ENCODE measurements around the gene BTBD3. TPM values are rescaled to one million over a fixed set of nuclear protein-coding genes. Genes with fewer than 3 reads are reported as not detected.
A peak's percentile ranks its signal among the peaks of the same experiment; 100 is the strongest.

Gene BTBD3
- 10 to 100 TPM; 66.5 to 87.4 (median 77.0) TPM for polyA plus RNA-seq (ENCODE audit: insufficient read length in 4 of 4)

- DNase-seq (ENCODE audit: low read depth in 4 of 4, low spot score in 3 of 4), result no peak
These were observed at the start of gene BTBD3 for GRCh38 chr20:11917663-11918062. BTBD3 (plus strand) TSS chr20:11917893; CDS start chr20:11918276, 383 bp downstream.

GRCh38 chr20:11869641-11870040, 48.1 kb upstream of the BTBD3 start:
- no peak for DNase-seq (ENCODE audit: low read depth in 4 of 4, low spot score in 3 of 4)

- DNase-seq (ENCODE audit: low read depth in 4 of 4, low spot score in 3 of 4), result no peak
These were observed 47.3 kb upstream of the BTBD3 start for GRCh38 chr20:11870411-11870810.

GRCh38 chr20:11876555-11876954, 41.1 kb upstream of the BTBD3 start:
- DNase-seq (ENCODE audit: low read depth in 4 of 4, low spot score in 3 of 4), result no peak

- no peak for DNase-seq (ENCODE audit: low read depth in 4 of 4, low spot score in 3 of 4)
These were observed 37.0 kb upstream of the BTBD3 start for GRCh38 chr20:11880680-11881079.

- DNase-seq (ENCODE audit: low read depth in 4 of 4, low spot score in 3 of 4), result no peak
These were observed 36.2 kb upstream of the BTBD3 start for GRCh38 chr20:11881449-11881848.

- no peak for DNase-seq (ENCODE audit: low read depth in 4 of 4, low spot score in 3 of 4)
These were observed 35.0 kb upstream of the BTBD3 start for GRCh38 chr20:11882651-11883050.

- no peak for DNase-seq (ENCODE audit: low read depth in 4 of 4, low spot score in 3 of 4)
These were observed 29.0 kb upstream of the BTBD3 start for GRCh38 chr20:11888648-11889047.

- peak; percentile 82 to 89 (median 86) for DNase-seq (ENCODE audit: low read depth in 4 of 4, low spot score in 3 of 4)
These were observed 27.2 kb upstream of the BTBD3 start for GRCh38 chr20:11890331-11891076.

GRCh38 chr20:11891077-11891775, 26.5 kb upstream of the BTBD3 start:
- peak in 2 of 4 donors; percentile 42 to 53 for DNase-seq (ENCODE audit: low read depth in 4 of 4, low spot score in 3 of 4)

- DNase-seq (ENCODE audit: low read depth in 4 of 4, low spot score in 3 of 4), result peak; percentile 71 to 78 (median 74)
These were observed 25.7 kb upstream of the BTBD3 start for GRCh38 chr20:11891776-11892545.

GRCh38 chr20:11894062-11894461, 23.6 kb upstream of the BTBD3 start:
- DNase-seq (ENCODE audit: low read depth in 4 of 4, low spot score in 3 of 4), result no peak

GRCh38 chr20:11895861-11896387, 21.8 kb upstream of the BTBD3 start:
- no peak for DNase-seq (ENCODE audit: low read depth in 4 of 4, low spot score in 3 of 4)

- no peak for DNase-seq (ENCODE audit: low read depth in 4 of 4, low spot score in 3 of 4)
These were observed 16.6 kb upstream of the BTBD3 start for GRCh38 chr20:11901127-11901526.

GRCh38 chr20:11902285-11902697, 15.4 kb upstream of the BTBD3 start:
- no peak for DNase-seq (ENCODE audit: low read depth in 4 of 4, low spot score in 3 of 4)

- DNase-seq (ENCODE audit: low read depth in 4 of 4, low spot score in 3 of 4), result no peak
These were observed 12.1 kb upstream of the BTBD3 start for GRCh38 chr20:11905460-11906179.

- DNase-seq (ENCODE audit: low read depth in 4 of 4, low spot score in 3 of 4), result no peak
These were observed 10.8 kb upstream of the BTBD3 start for GRCh38 chr20:11906626-11907480.

GRCh38 chr20:11907621-11908020, 10.1 kb upstream of the BTBD3 start:
- DNase-seq (ENCODE audit: low read depth in 4 of 4, low spot score in 3 of 4), result no peak

GRCh38 chr20:11912013-11912658, 5.6 kb upstream of the BTBD3 start:
- DNase-seq (ENCODE audit: low read depth in 4 of 4, low spot score in 3 of 4), result no peak

All from right renal pelvis (tissue), 4 donors.